DLD1 (cell line): ENCODE measurements around the gene CLEC2A.

Experiments
- in situ Hi-C: cut with HindIII; loops from 2 replicates; pipeline ENCODE4 v1.10.0; 2017; ENCODE audit warnings: low sequenced_read_pairs

Gene CLEC2A

GRCh38 chr12:9935026-9935425 is 2.9 kb upstream of the CLEC2A start:
- in situ Hi-C loops, result no loop called here

GRCh38 chr12:9933958-9934357 is 1.8 kb upstream of the CLEC2A start:
- in situ Hi-C loops, result no loop called here

- in situ Hi-C loops, result no loop called here
Observed at GRCh38 chr12:9931245-9931644, 925 bp downstream of the CLEC2A start.

- in situ Hi-C loops, result no loop called here
Observed at GRCh38 chr12:9928607-9929006, 3.6 kb downstream of the CLEC2A start.

- in situ Hi-C loops, result no loop called here
Observed at GRCh38 chr12:9926876-9927275, 5.3 kb downstream of the CLEC2A start.

GRCh38 chr12:9925705-9926393 is 6.3 kb downstream of the CLEC2A start:
- in situ Hi-C loops, result no loop called here

GRCh38 chr12:9922429-9922828 is 9.7 kb downstream of the CLEC2A start:
- in situ Hi-C loops, result no loop called here

- in situ Hi-C loops, result no loop called here
Observed at GRCh38 chr12:9920451-9920850, 11.7 kb downstream of the CLEC2A start.

GRCh38 chr12:9919443-9919842 is 12.7 kb downstream of the CLEC2A start:
- in situ Hi-C loops, result no loop called here

- in situ Hi-C loops, result no loop called here
Observed at GRCh38 chr12:9911708-9912107, 20.5 kb downstream of the CLEC2A start.

GRCh38 chr12:9910716-9911421 is 21.3 kb downstream of the CLEC2A start:
- in situ Hi-C loops, result no loop called here

- in situ Hi-C loops, result no loop called here
Observed at GRCh38 chr12:9909724-9910123, 22.4 kb downstream of the CLEC2A start.

GRCh38 chr12:9908350-9908749 is 23.8 kb downstream of the CLEC2A start:
- in situ Hi-C loops, result no loop called here

GRCh38 chr12:9907769-9908168 is 24.4 kb downstream of the CLEC2A start:
- in situ Hi-C loops, result no loop called here

- in situ Hi-C loops, result no loop called here
Observed at GRCh38 chr12:9906873-9907272, 25.3 kb downstream of the CLEC2A start.

- in situ Hi-C loops, result no loop called here
Observed at GRCh38 chr12:9902539-9903228, 29.5 kb downstream of the CLEC2A start.

GRCh38 chr12:9900930-9901329 is 31.2 kb downstream of the CLEC2A start:
- in situ Hi-C loops, result no loop called here

- in situ Hi-C loops, result no loop called here
Observed at GRCh38 chr12:9899209-9899608, 33.0 kb downstream of the CLEC2A start.

- in situ Hi-C loops, result no loop called here
Observed at GRCh38 chr12:9897535-9897934, 34.6 kb downstream of the CLEC2A start.

- in situ Hi-C loops, result no loop called here
Observed at GRCh38 chr12:9895215-9895971, 36.8 kb downstream of the CLEC2A start.

- in situ Hi-C loops, result no loop called here
Observed at GRCh38 chr12:9888665-9889273, 43.4 kb downstream of the CLEC2A start.
